B cell (primary cell): Measurements from ENCODE around the gene DDX54. TPM values are rescaled to one million over a fixed set of nuclear protein-coding genes. Genes with fewer than 3 reads are reported as not detected.

ENCODE experiments used
- ATAC-seq: fragments of 200-7000 bp; cut with Tn5 transposase; one replicate; pipeline ENCODE4 v1.10.0; 2021; ENCODE audit warnings: low read depth, mild to moderate bottlenecking, moderate number of reproducible peaks, moderate library complexity
- CTCF ChIA-PET: fragments of 350-600 bp; sonication (Branson Sonifier 250); formaldehyde crosslinking; loops from one replicate; lab custom pipeline; 2021; ENCODE audit warnings: antibody characterized with exemption, inconsistent platforms; lab: Charles Lee
- POLR2A ChIA-PET: fragments of 350-600 bp; sonication (Branson Sonifier 250); formaldehyde crosslinking; loops from one replicate; lab custom pipeline; 2021; ENCODE audit warnings: antibody characterized with exemption; lab: Charles Lee
- DNase-seq: peaks from one replicate; pipeline ENCODE4 v3.0.0; 2013
- H2AFZ ChIP-seq: 2 replicates; pipeline ENCODE4 v1.6.1; 2012; ENCODE audit warnings: mild to moderate bottlenecking, low read depth, low read length; ENCODE audit not compliant: insufficient read depth, poor library complexity, severe bottlenecking
- H3K27ac ChIP-seq, 2 donors: 1 replicate in 1 of 2; 2 replicates in 1 of 2; pipeline ENCODE4 v1.5.1; 2012 to 2013; ENCODE audit warnings: low read length in 2 of 2, mild to moderate bottlenecking in 2 of 2, moderate library complexity in 1 of 2
- H3K27me3 ChIP-seq, 4 experiments: fragments of 200-600 bp in 1 of 4; sonication (generic) in 1 of 4; replicated peaks in 1 of 4; 1 replicate in 2 of 4; 2 replicates in 2 of 4; pipeline versions ENCODE4 v1.6.1 to v1.7.0; 2013 to 2016; ENCODE audit warnings: low read length in 3 of 4, mild to moderate bottlenecking in 2 of 4, mixed read lengths in 1 of 4, moderate library complexity in 1 of 4; ENCODE audit not compliant: insufficient read depth in 4 of 4, control insufficient read depth in 3 of 4; ENCODE audit errors: control extremely low read depth in 1 of 4
- H3K36me3 ChIP-seq, 2 experiments: replicated peaks in 1 of 2; 1 replicate in 1 of 2; 2 replicates in 1 of 2; pipeline versions ENCODE4 v1.6.1 to v1.7.1; 2013; ENCODE audit warnings: low read length in 1 of 2; ENCODE audit not compliant: insufficient read depth in 2 of 2, control insufficient read depth in 1 of 2; ENCODE audit errors: control extremely low read depth in 1 of 2, extremely low read depth in 1 of 2
- H3K4me1 ChIP-seq, 2 donors: fragments of 200-600 bp in 1 of 2; sonication (generic) in 1 of 2; 1 replicate in 1 of 2; 2 replicates in 1 of 2; pipeline versions ENCODE4 v1.5.1 to v1.6.1; 2013 to 2017; ENCODE audit warnings: low read length in 2 of 2; ENCODE audit not compliant: control insufficient read depth in 2 of 2, insufficient read depth in 2 of 2
- H3K4me2 ChIP-seq: replicated peaks from 2 replicates; pipeline ENCODE3; 2012; ENCODE audit warnings: mild to moderate bottlenecking, low read depth, low read length; ENCODE audit not compliant: poor library complexity, severe bottlenecking
- H3K4me3 ChIP-seq, 5 experiments: fragments of 200-600 bp in 1 of 5; sonication (generic) in 1 of 5; 1 replicate in 3 of 5; 2 replicates in 2 of 5; pipeline versions ENCODE4 v1.5.1 to v1.7.0; 2011 to 2016; ENCODE audit warnings: low read length in 4 of 5, mild to moderate bottlenecking in 4 of 5, low read depth in 2 of 5, control low read depth in 1 of 5, moderate library complexity in 1 of 5; ENCODE audit not compliant: insufficient read depth in 1 of 5; ENCODE audit errors: control extremely low read depth in 1 of 5, extremely low read depth in 1 of 5
- H3K79me2 ChIP-seq: fragments of 200-600 bp; sonication (generic); one replicate; pipeline ENCODE4 v1.6.0; 2016; ENCODE audit warnings: low read length; ENCODE audit not compliant: control insufficient read depth, insufficient read depth
- H3K9ac ChIP-seq: fragments of 200-600 bp; sonication (generic); 2 replicates; pipeline ENCODE4 v1.6.1; 2017; ENCODE audit warnings: mild to moderate bottlenecking, low read length, moderate library complexity
- H3K9me3 ChIP-seq, 3 donors: one replicate each; pipeline versions ENCODE4 v1.6.1 to v1.7.1; 2013; ENCODE audit warnings: low read length in 2 of 3; ENCODE audit not compliant: control insufficient read depth in 2 of 3, insufficient read depth in 1 of 3; ENCODE audit errors: control extremely low read depth in 1 of 3
- H4K20me1 ChIP-seq: 2 replicates; pipeline ENCODE4 v1.6.0; 2012; ENCODE audit warnings: mild to moderate bottlenecking, low read length; ENCODE audit not compliant: insufficient read depth, control insufficient read depth, poor library complexity, severe bottlenecking
- H3K27ac Mint-ChIP-seq: one replicate; pipeline ENCODE4 v1.8.0; 2021; ENCODE audit warnings: mixed read lengths
- H3K27me3 Mint-ChIP-seq: one replicate; pipeline ENCODE4 v1.8.0; 2021; ENCODE audit warnings: mixed read lengths
- H3K4me1 Mint-ChIP-seq: one replicate; pipeline ENCODE4 v1.8.0; 2021; ENCODE audit warnings: mixed read lengths
- H3K4me3 Mint-ChIP-seq: one replicate; pipeline ENCODE4 v1.8.0; 2021; ENCODE audit warnings: mixed read lengths
- H3K9me3 Mint-ChIP-seq: one replicate; pipeline ENCODE4 v1.8.0; 2022; ENCODE audit warnings: mixed read lengths; ENCODE audit not compliant: insufficient read depth
- EZH2 ChIP-seq: IDR thresholded peaks from 2 replicates; pipeline ENCODE4 v1.6.1; 2012; ENCODE audit warnings: borderline replicate concordance, low read depth, mild to moderate bottlenecking, moderate library complexity, low read length; ENCODE audit not compliant: insufficient read depth, poor library complexity, severe bottlenecking
- WGBS: methylation state at CpG from one replicate; pipeline ENCODE4 v1.1.5; 2013; ENCODE audit warnings: missing lambda C conversion rate; ENCODE audit not compliant: insufficient coverage; 5-methylcytosine and 5-hydroxymethylcytosine counted together
- intact Hi-C: fragments of 100-400 bp; cut with micrococcal nuclease; formaldehyde crosslinking; loops from one replicate; pipeline ENCODE4 v1.10.0; 2022
- polyA plus RNA-seq: library from polyadenylated mRNA; depleted of rRNA; stranded (reverse); fragments of >200 nt; gene quantifications from 2 replicates; pipeline ENCODE4 v1.2.3, GENCODE V29; 2012
- total RNA-seq, 2 donors: library from RNA; stranded (reverse); fragments of 120-200 nt in 1 of 2; gene quantifications; 1 replicate in 1 of 2; 2 replicates in 1 of 2; pipeline versions ENCODE4 v1.2.3 to v1.2.4, GENCODE V29; 2013 to 2022
- TF ChIP-seq, protein P1 (sequence below): fragments of 200-600 bp; IDR thresholded peaks from one replicate; pipeline ENCODE4 v1.8.0; 2022; ENCODE audit warnings: antibody characterized with exemption, mild to moderate bottlenecking

The DDX54 gene
- total and polyA plus RNA-seq, 2 donors (not counting 1 experiment from before 2014, with no cell fraction given): 55.4 to 101 TPM

DNA sequence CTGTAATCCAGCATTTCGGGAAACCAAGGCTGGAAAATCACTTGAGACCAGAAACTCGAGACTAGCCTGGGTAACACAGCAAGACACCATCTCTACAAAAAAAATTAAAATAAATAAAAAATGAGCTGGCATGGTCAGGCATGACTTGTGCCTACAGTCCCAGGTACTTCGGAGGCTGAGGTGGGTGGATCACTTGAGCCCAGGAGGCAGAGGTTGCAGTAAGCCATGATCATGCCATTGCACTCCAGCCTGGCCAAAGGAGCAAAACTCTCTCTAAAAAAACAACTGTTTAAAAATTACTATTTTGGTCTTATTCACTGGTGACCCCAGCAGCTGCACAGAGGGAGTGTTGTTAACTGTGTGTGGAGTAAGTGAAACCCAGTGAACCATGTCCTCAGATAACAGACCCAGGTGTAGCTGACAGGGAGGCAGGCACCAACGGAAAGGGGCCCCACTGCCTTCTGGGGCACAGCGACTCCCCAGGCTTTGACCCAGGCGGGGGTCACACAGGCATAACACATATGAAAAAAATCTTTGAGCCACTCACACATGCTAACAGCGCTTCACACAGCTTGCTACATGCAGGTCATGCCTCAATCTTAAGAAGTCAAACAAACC lies 12.1 kb downstream of the DDX54 start:
- intact Hi-C loops: loop anchor here (5.0 kb wide), 1 partner anchor 96 kb away; no protein-coding TSS in a partner anchor
- Mint-ChIP-seq H3K4me3 (peak overlapping the region; percentile 62), H3K4me1 (peaks cover 37% of the 10 kb centered on the region), H3K27ac (peak overlapping the region; percentile 84), H3K27me3 (no peaks in the 10 kb centered on the region), H3K9me3 (no peaks in the 10 kb centered on the region)
- no peaks in the 10 kb centered on the region for H3K27me3 ChIP-seq
- H3K4me1 ChIP-seq: peaks cover 20 to 30% of the 10 kb centered on the region in 2 donors
- no peak overlapping the region for H2AFZ ChIP-seq
- TF ChIP-seq, protein P1, sequence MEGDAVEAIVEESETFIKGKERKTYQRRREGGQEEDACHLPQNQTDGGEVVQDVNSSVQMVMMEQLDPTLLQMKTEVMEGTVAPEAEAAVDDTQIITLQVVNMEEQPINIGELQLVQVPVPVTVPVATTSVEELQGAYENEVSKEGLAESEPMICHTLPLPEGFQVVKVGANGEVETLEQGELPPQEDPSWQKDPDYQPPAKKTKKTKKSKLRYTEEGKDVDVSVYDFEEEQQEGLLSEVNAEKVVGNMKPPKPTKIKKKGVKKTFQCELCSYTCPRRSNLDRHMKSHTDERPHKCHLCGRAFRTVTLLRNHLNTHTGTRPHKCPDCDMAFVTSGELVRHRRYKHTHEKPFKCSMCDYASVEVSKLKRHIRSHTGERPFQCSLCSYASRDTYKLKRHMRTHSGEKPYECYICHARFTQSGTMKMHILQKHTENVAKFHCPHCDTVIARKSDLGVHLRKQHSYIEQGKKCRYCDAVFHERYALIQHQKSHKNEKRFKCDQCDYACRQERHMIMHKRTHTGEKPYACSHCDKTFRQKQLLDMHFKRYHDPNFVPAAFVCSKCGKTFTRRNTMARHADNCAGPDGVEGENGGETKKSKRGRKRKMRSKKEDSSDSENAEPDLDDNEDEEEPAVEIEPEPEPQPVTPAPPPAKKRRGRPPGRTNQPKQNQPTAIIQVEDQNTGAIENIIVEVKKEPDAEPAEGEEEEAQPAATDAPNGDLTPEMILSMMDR: no peak
- no peak for TF ChIP-seq EZH2
- 19% methylated on average over 3 of the region's 7 CpGs for WGBS
- H3K79me2 ChIP-seq: peaks cover 39% of the 10 kb centered on the region
- ATAC-seq (peak; percentile 69), DNase-seq (no peak)
- H4K20me1 ChIP-seq: peaks cover 34% of the 10 kb centered on the region
- no peak overlapping the region for H3K9ac ChIP-seq
- CTCF ChIA-PET: interaction anchor here (0.6 to 8.0 kb wide), 27 partner anchors 10 to 1806 kb away, joined by 3 to 127 read pairs (median 7); partner anchors contain the start of genes DDX54, OAS1 and RITA1
- H3K9me3 ChIP-seq: peaks cover 0 to 10% (median 1%) of the 10 kb centered on the region in 3 donors
- H3K36me3 ChIP-seq: peaks cover 10 to 86% of the 10 kb centered on the region in 2 experiments
- H3K4me3 ChIP-seq: no peak overlapping the region
- H3K27ac ChIP-seq: peak overlapping the region; percentile 6 to 36
- POLR2A ChIA-PET: interaction anchor here (0.6 to 2.5 kb wide), 5 partner anchors 8 to 97 kb away, joined by 3 to 7 read pairs (median 6); no protein-coding TSS in a partner anchor
- peak overlapping the region; percentile 48 for H3K4me2 ChIP-seq

DNA sequence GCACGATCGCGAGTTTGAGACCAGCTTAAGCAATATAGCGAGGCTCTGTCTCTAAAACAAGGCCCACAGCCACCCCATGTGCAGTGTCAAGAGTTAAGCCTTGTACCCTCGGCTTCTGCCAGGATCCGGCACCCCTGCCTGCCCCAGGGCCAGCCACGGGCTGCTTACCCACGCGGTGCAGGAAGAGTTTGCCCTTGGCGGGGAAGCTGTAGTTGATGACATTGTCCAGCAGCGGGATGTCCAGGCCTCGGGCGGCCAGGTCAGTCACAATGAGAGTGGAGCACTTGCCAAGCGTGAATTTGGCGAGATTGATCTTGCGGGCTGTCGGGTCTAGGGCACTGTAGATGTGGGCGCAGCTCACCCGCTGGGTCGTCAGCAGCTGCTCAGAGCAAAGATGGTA lies 13.1 kb downstream of the DDX54 start:
- peaks cover 8 to 86% of the 10 kb centered on the region in 2 experiments for H3K36me3 ChIP-seq
- H3K27ac ChIP-seq: no peak overlapping the region
- DNase-seq: no peak
- H3K9me3 ChIP-seq: peaks cover 0 to 7% (median 1%) of the 10 kb centered on the region in 3 donors
- CTCF ChIA-PET: interaction anchor here (0.8 to 8.0 kb wide), 15 partner anchors 9 to 272 kb away, joined by 3 to 127 read pairs (median 7); partner anchors contain the start of gene OAS1
- no peaks in the 10 kb centered on the region for H3K27me3 ChIP-seq
- TF ChIP-seq, protein P1: no peak
- TF ChIP-seq EZH2: no peak
- no peak overlapping the region for H3K9ac ChIP-seq
- H2AFZ ChIP-seq: no peak overlapping the region
- Mint-ChIP-seq H3K27me3 (no peaks in the 10 kb centered on the region), H3K9me3 (no peaks in the 10 kb centered on the region), H3K4me3 (peak overlapping the region; percentile 13), H3K27ac (peak overlapping the region; percentile 74), H3K4me1 (peaks cover 37% of the 10 kb centered on the region)
- H3K4me1 ChIP-seq: peaks cover 20 to 30% of the 10 kb centered on the region in 2 donors
- no peak overlapping the region for H3K4me2 ChIP-seq
- no peak overlapping the region for H3K4me3 ChIP-seq
- POLR2A ChIA-PET: interaction anchor here (0.7 to 2.5 kb wide), 3 partner anchors 36 to 124 kb away, joined by 5 to 6 read pairs (median 6); no protein-coding TSS in a partner anchor
- intact Hi-C loops: loop anchor here (5.0 kb wide), 1 partner anchor 95 kb away; no protein-coding TSS in a partner anchor
- peaks cover 39% of the 10 kb centered on the region for H3K79me2 ChIP-seq
- peaks cover 44% of the 10 kb centered on the region for H4K20me1 ChIP-seq
- WGBS: 96% methylated on average over 20 of the region's 20 CpGs
- ATAC-seq: no peak
